SK-N-MC (cell line): ENCODE results near the gene DBNDD2.

Experiments
- DNase-seq: peaks from one replicate; pipeline ENCODE4 v3.0.0-alpha.2; 2011; ENCODE audit warnings: low read depth, low spot score
- H3K27ac ChIP-seq: fragments of 200-600 bp; sonication (generic); 2 replicates; pipeline ENCODE4 v1.5.1; 2016; ENCODE audit warnings: mixed run types
- H3K36me3 ChIP-seq: fragments of 200-600 bp; sonication (generic); 2 replicates; pipeline ENCODE4 v1.6.1; 2017; ENCODE audit warnings: antibody characterized with exemption, low read length, mixed read lengths; ENCODE audit not compliant: insufficient read depth
- H3K4me3 ChIP-seq: fragments of 200-600 bp; sonication (generic); 2 replicates; pipeline ENCODE4 v1.5.1; 2016
- H3K9ac ChIP-seq: fragments of 200-600 bp; sonication (generic); 2 replicates; pipeline ENCODE4 v1.8.0; 2017; ENCODE audit warnings: mixed run types, mixed read lengths; ENCODE audit not compliant: insufficient read length
- H3K9me3 ChIP-seq: fragments of 200-600 bp; sonication (generic); 2 replicates; pipeline ENCODE4 v1.6.1; 2017; ENCODE audit warnings: low read depth, mild to moderate bottlenecking, antibody characterized with exemption, low read length, moderate library complexity, mixed read lengths
- EZH2 ChIP-seq: fragments of 200-600 bp; sonication (generic); IDR thresholded peaks from one replicate; pipeline ENCODE4 v1.6.1; 2017; ENCODE audit warnings: antibody characterized with exemption
- FOXP2 ChIP-seq: optimal IDR thresholded peaks from 2 replicates; pipeline ENCODE3; 2011; ENCODE audit warnings: mild to moderate bottlenecking, moderate library complexity; ENCODE audit not compliant: insufficient read depth; ENCODE audit errors: extremely low read length, control extremely low read depth
- POLR2AphosphoS5 ChIP-seq: IDR thresholded peaks from 2 replicates; pipeline ENCODE4 v1.6.1; 2012; ENCODE audit warnings: mild to moderate bottlenecking, low read depth, low read length, borderline replicate concordance

DBNDD2 gene

GRCh38 chr20:45448270-45448669 is 40.2 kb downstream of the DBNDD2 start:
- Histone ChIP-seq H3K9me3 (no peaks in the 10 kb centered on the region), H3K9ac (no peak overlapping the region), H3K4me3 (no peak overlapping the region), H3K36me3 (no peaks in the 10 kb centered on the region), H3K27ac (no peak overlapping the region)
- TF ChIP-seq POLR2AphosphoS5, result no peak
- TF ChIP-seq FOXP2, result no peak
- no peak for TF ChIP-seq EZH2
- no peak for DNase-seq

GRCh38 chr20:45449528-45449927 is 41.4 kb downstream of the DBNDD2 start:
- Histone ChIP-seq H3K4me3 (no peak overlapping the region), H3K9me3 (no peaks in the 10 kb centered on the region), H3K27ac (no peak overlapping the region), H3K36me3 (no peaks in the 10 kb centered on the region), H3K9ac (no peak overlapping the region)
- no peak for DNase-seq
- TF ChIP-seq EZH2 (no peak), POLR2AphosphoS5 (no peak), FOXP2 (no peak)

GRCh38 chr20:45450097-45450818 is 42.2 kb downstream of the DBNDD2 start:
- H3K9ac ChIP-seq, result no peak overlapping the region
- H3K4me3 ChIP-seq, result no peak overlapping the region
- TF ChIP-seq FOXP2 (no peak), EZH2 (no peak), POLR2AphosphoS5 (no peak)
- no peaks in the 10 kb centered on the region for H3K9me3 ChIP-seq
- no peak overlapping the region for H3K27ac ChIP-seq
- no peaks in the 10 kb centered on the region for H3K36me3 ChIP-seq
- DNase-seq, result peak; percentile 42

- Histone ChIP-seq H3K9ac (no peak overlapping the region), H3K4me3 (no peak overlapping the region), H3K9me3 (no peaks in the 10 kb centered on the region), H3K27ac (no peak overlapping the region), H3K36me3 (no peaks in the 10 kb centered on the region)
- TF ChIP-seq POLR2AphosphoS5 (no peak), EZH2 (no peak), FOXP2 (no peak)
- no peak for DNase-seq
Observed at GRCh38 chr20:45452238-45452637, 44.1 kb downstream of the DBNDD2 start.

- no peak overlapping the region for H3K4me3 ChIP-seq
- TF ChIP-seq FOXP2 (no peak), EZH2 (no peak), POLR2AphosphoS5 (no peak)
- no peak overlapping the region for H3K27ac ChIP-seq
- H3K36me3 ChIP-seq, result no peaks in the 10 kb centered on the region
- H3K9ac ChIP-seq, result no peak overlapping the region
- no peak for DNase-seq
- H3K9me3 ChIP-seq, result no peaks in the 10 kb centered on the region
Observed at GRCh38 chr20:45452772-45453691, 44.9 kb downstream of the DBNDD2 start.

- H3K27ac ChIP-seq, result no peak overlapping the region
- no peak overlapping the region for H3K4me3 ChIP-seq
- H3K36me3 ChIP-seq, result no peaks in the 10 kb centered on the region
- no peaks in the 10 kb centered on the region for H3K9me3 ChIP-seq
- no peak for DNase-seq
- no peak overlapping the region for H3K9ac ChIP-seq
- TF ChIP-seq FOXP2 (no peak), POLR2AphosphoS5 (no peak), EZH2 (no peak)
Observed at GRCh38 chr20:45456632-45457031, 48.5 kb downstream of the DBNDD2 start.

GRCh38 chr20:45459606-45460005 is 51.5 kb downstream of the DBNDD2 start:
- H3K9ac ChIP-seq, result no peak overlapping the region
- DNase-seq, result no peak
- H3K36me3 ChIP-seq, result no peaks in the 10 kb centered on the region
- H3K4me3 ChIP-seq, result no peak overlapping the region
- H3K27ac ChIP-seq, result no peak overlapping the region
- no peaks in the 10 kb centered on the region for H3K9me3 ChIP-seq
- TF ChIP-seq EZH2, result no peak
- no peak for TF ChIP-seq POLR2AphosphoS5
- no peak for TF ChIP-seq FOXP2
